A673 (cell line): Measurements from ENCODE around the gene ZBTB20. TPM values are rescaled to one million over a fixed set of nuclear protein-coding genes. Genes with fewer than 3 reads are reported as not detected.

Source experiments
- BruUV-seq: library from RNA; stranded (reverse); fragments of 400-500 nt; replicated peaks from 2 replicates; lab custom pipeline; 2021; lab: Mats Ljungman, UMichigan
- CTCF ChIA-PET: fragments of 300-600 bp; sonication (Branson Sonifier 250); formaldehyde crosslinking; loops from one replicate; lab custom pipeline; 2022; ENCODE audit warnings: antibody characterized with exemption; lab: Charles Lee
- POLR2A ChIA-PET: fragments of 300-600 bp; sonication (Branson Sonifier 250); formaldehyde crosslinking; loops from one replicate; lab custom pipeline; 2022; ENCODE audit warnings: antibody characterized with exemption; ENCODE audit not compliant: low non-redundant PET; lab: Charles Lee
- DNase-seq: peaks from one replicate; pipeline ENCODE4 v3.0.0-alpha.2; 2015; ENCODE audit warnings: low spot score
- H3K27ac ChIP-seq: fragments of 200-600 bp; sonication (generic); 2 replicates; pipeline ENCODE4 v1.5.1; 2016; ENCODE audit warnings: mixed run types, low read depth, mild to moderate bottlenecking, mixed read lengths, antibody characterized with exemption, low read length; ENCODE audit not compliant: poor library complexity, severe bottlenecking
- H3K27me3 ChIP-seq: fragments of 200-600 bp; sonication (generic); replicated peaks from 2 replicates; pipeline ENCODE4 v1.6.1; 2017; ENCODE audit warnings: mixed run types, low read depth, mild to moderate bottlenecking, mixed read lengths, antibody characterized with exemption, low read length; ENCODE audit not compliant: insufficient read depth, poor library complexity
- H3K36me3 ChIP-seq: fragments of 200-600 bp; sonication (generic); 2 replicates; pipeline ENCODE4 v1.6.1; 2016; ENCODE audit warnings: mixed run types, mild to moderate bottlenecking, mixed read lengths, antibody characterized with exemption, low read length; ENCODE audit not compliant: insufficient read depth, poor library complexity, severe bottlenecking
- H3K4me1 ChIP-seq: fragments of 200-600 bp; sonication (generic); 2 replicates; pipeline ENCODE4 v1.6.1; 2017; ENCODE audit warnings: mixed run types, mild to moderate bottlenecking, mixed read lengths, antibody characterized with exemption, low read length; ENCODE audit not compliant: insufficient read depth, poor library complexity, severe bottlenecking
- H3K4me3 ChIP-seq: fragments of 200-600 bp; sonication (generic); 2 replicates; pipeline ENCODE4 v1.5.1; 2016; ENCODE audit warnings: low read depth, mixed run types, mild to moderate bottlenecking, mixed read lengths, low read length; ENCODE audit not compliant: poor library complexity, severe bottlenecking
- H3K9me3 ChIP-seq: fragments of 200-600 bp; sonication (generic); 2 replicates; pipeline ENCODE4 v1.6.1; 2016; ENCODE audit warnings: mixed run types, low read depth, mild to moderate bottlenecking, mixed read lengths, antibody characterized with exemption, low read length; ENCODE audit not compliant: poor library complexity, severe bottlenecking
- EZH2 ChIP-seq: fragments of 200-600 bp; sonication (generic); IDR thresholded peaks from 2 replicates; pipeline ENCODE4 v1.6.1; 2017; ENCODE audit warnings: borderline replicate concordance, low read depth, mild to moderate bottlenecking, mixed read lengths, antibody characterized with exemption, low read length; ENCODE audit not compliant: poor library complexity, severe bottlenecking
- intact Hi-C: fragments of 100-400 bp; cut with micrococcal nuclease; formaldehyde crosslinking; loops from one replicate; pipeline ENCODE4 v1.10.0; 2022; ENCODE audit not compliant: unreplicated experiment
- total RNA-seq: library from RNA; stranded (reverse); gene quantifications from 2 replicates; pipeline ENCODE4 v1.2.3, GENCODE V29; 2021
- TF ChIP-seq, protein P1 (sequence below): fragments of 300-800, 200-600 bp; sonication (generic); conservative IDR thresholded peaks from 2 replicates; pipeline ENCODE4 v1.5.1; 2017; ENCODE audit warnings: low read depth, mild to moderate bottlenecking, antibody characterized with exemption, low read length, moderate library complexity, mixed read lengths

ZBTB20 gene
- total RNA-seq, 1 experiment from 2014 or later, result 13.5 TPM

DNA sequence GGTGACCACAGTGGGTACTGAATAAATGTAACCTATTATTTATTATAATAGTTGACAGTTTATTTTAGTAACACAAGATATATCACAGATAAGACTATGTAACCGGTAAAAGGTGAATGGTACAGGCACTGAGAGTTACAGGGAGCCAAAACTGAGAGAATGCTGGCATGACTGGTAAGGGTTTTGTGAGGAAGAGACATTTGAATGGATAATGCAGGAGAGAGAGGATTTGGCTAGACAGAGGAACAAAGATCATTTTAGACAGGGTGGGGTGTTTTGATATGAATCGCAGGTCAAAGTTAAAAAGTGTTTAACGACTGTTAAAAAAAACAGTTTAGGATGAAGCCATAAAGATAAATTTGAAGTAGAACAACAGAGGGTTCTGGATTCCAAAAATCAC lies 421.1 kb downstream of the ZBTB20 start:
- no TSS peak for BruUV-seq
- H3K9me3 ChIP-seq, result no peaks in the 10 kb centered on the region
- no peak overlapping the region for H3K4me3 ChIP-seq
- intact Hi-C loops, result no loop called here
- DNase-seq, result no peak
- no peaks in the 10 kb centered on the region for H3K4me1 ChIP-seq
- no peaks in the 10 kb centered on the region for H3K27me3 ChIP-seq
- CTCF ChIA-PET, result no interaction called here
- no peaks in the 10 kb centered on the region for H3K36me3 ChIP-seq
- POLR2A ChIA-PET, result no interaction called here
- H3K27ac ChIP-seq, result no peak overlapping the region
- TF ChIP-seq, protein P1, sequence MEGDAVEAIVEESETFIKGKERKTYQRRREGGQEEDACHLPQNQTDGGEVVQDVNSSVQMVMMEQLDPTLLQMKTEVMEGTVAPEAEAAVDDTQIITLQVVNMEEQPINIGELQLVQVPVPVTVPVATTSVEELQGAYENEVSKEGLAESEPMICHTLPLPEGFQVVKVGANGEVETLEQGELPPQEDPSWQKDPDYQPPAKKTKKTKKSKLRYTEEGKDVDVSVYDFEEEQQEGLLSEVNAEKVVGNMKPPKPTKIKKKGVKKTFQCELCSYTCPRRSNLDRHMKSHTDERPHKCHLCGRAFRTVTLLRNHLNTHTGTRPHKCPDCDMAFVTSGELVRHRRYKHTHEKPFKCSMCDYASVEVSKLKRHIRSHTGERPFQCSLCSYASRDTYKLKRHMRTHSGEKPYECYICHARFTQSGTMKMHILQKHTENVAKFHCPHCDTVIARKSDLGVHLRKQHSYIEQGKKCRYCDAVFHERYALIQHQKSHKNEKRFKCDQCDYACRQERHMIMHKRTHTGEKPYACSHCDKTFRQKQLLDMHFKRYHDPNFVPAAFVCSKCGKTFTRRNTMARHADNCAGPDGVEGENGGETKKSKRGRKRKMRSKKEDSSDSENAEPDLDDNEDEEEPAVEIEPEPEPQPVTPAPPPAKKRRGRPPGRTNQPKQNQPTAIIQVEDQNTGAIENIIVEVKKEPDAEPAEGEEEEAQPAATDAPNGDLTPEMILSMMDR, result no peak
- no peak for TF ChIP-seq EZH2

DNA sequence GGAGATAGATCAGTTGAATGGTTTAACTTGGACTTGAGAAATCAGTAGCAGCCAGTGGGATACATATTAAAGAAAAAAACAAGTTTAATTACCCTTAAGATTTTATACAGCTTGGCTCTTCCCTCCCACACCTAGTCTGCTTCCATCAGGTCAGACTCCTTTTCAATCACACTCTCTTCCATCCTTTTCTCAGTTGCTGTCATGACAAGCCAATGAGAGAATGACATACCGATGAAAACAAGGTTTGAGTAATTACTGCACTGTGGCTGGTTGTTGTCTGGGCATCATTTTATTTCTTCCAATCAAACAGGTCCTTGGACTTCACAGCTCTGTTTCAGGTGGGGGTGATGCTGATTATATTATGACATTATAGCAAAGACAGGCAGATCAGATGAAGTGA lies 424.6 kb downstream of the ZBTB20 start:
- no peaks in the 10 kb centered on the region for H3K4me1 ChIP-seq
- no peak overlapping the region for H3K4me3 ChIP-seq
- CTCF ChIA-PET, result no interaction called here
- H3K27me3 ChIP-seq, result no peaks in the 10 kb centered on the region
- POLR2A ChIA-PET, result no interaction called here
- H3K27ac ChIP-seq, result no peak overlapping the region
- TF ChIP-seq, protein P1, result no peak
- TF ChIP-seq EZH2, result no peak
- no peaks in the 10 kb centered on the region for H3K9me3 ChIP-seq
- BruUV-seq, result no TSS peak
- intact Hi-C loops, result no loop called here
- no peak for DNase-seq
- no peaks in the 10 kb centered on the region for H3K36me3 ChIP-seq

DNA sequence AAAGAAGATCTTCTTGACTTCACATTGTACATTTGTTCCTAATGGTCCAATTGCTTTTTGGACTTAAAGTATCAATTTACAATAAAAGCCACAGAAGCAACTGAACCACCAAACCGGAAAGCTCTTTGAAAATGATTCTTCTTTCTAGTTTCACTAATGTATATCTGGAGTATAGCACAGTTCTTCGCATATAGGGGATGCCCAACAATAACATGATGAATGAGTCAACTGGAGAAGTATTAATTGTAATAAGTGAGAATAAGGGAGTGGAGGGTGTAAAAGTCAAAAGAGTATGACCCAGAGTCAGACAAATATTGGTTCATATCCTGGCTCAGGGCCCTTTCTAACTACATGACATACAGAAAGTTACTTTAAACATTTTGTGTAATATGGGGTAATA lies 425.2 kb downstream of the ZBTB20 start:
- TF ChIP-seq EZH2, result no peak
- TF ChIP-seq, protein P1, result no peak
- no TSS peak for BruUV-seq
- Histone ChIP-seq H3K9me3 (no peaks in the 10 kb centered on the region), H3K4me1 (no peaks in the 10 kb centered on the region), H3K27me3 (no peaks in the 10 kb centered on the region), H3K27ac (no peak overlapping the region), H3K4me3 (no peak overlapping the region), H3K36me3 (no peaks in the 10 kb centered on the region)
- intact Hi-C loops, result no loop called here
- no peak for DNase-seq
- POLR2A ChIA-PET, result no interaction called here
- CTCF ChIA-PET, result no interaction called here
